Measurements from ENCODE around the gene HTR3D. TPM values are rescaled to one million over a fixed set of nuclear protein-coding genes. Genes with fewer than 3 reads are reported as not detected.

Gene HTR3D
- polyA plus RNA-seq, 1 donor (not counting 4 experiments of a cell fraction or from before 2014, with no cell fraction given): not detected

DNA sequence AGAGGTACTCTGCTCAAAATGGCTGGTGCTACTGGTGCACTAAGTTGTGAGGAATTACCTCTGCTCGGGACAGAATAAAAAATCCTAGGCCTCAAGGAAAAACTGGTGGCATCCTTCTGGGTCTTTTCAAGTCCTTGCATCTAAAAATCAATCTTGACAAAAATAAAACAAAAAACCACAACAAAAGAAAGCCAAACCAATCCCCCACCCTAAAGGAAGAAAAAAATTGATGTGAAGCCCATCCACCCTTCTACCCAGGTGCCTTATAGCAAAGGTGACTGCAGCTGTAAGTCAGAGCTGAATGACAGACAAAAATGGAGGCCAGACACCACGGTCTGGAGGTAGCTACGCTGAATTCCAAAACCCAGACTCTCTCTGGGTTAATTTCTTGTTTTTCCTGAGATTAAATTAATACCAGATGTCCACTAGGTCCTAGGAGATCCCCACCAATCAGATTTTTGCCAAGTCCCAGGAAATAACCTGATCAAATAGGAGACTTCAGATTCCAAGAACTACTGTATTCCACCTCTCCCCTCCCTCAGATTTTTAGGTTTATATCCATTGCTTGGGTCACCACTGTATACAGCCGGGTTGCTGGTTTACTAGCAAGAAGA, 47.3 kb upstream of the HTR3D start:
- Histone ChIP-seq H2AFZ (ENCODE audit: control insufficient read depth, low read length) (no peak overlapping the region), H4K20me1 (ENCODE audit: control insufficient read depth, extremely low read depth, insufficient read depth, low read length) (no peaks in the 10 kb centered on the region), H3K9me1 (ENCODE audit: control insufficient read depth, extremely low read depth, insufficient read depth, low read length) (no peaks in the 10 kb centered on the region), H3K9me3 (ENCODE audit: control insufficient read depth, low read depth, low read length) (no peaks in the 10 kb centered on the region), H3K4me3 (ENCODE audit: control insufficient read depth in 2 of 3, extremely low read depth in 1 of 3, insufficient read depth in 2 of 3, low read depth in 1 of 3, low read length in 3 of 3) (no peak overlapping the region), H3K79me2 (ENCODE audit: control insufficient read depth, insufficient read depth, low read length) (no peaks in the 10 kb centered on the region), H3K4me1 (ENCODE audit: control insufficient read depth, extremely low read depth, insufficient read depth, low read length) (no peaks in the 10 kb centered on the region), H3K4me2 (ENCODE audit: control insufficient read depth, extremely low read depth, insufficient read depth, low read depth, low read length) (no peak overlapping the region), H3K36me3 (ENCODE audit: control insufficient read depth in 2 of 2, extremely low read depth in 1 of 2, insufficient read depth in 2 of 2, low read length in 2 of 2) (peaks cover 21 to 23% of the 10 kb centered on the region in 2 experiments), H3K27ac (ENCODE audit: control insufficient read depth, insufficient read depth, low read length) (no peak overlapping the region), H3K9ac (ENCODE audit: control insufficient read depth, extremely low read depth, insufficient read depth, low read length) (no peak overlapping the region), H3K27me3 (ENCODE audit: control insufficient read depth, extremely low read depth, insufficient read depth, low read length) (no peaks in the 10 kb centered on the region)
- no peak for FAIRE-seq
- dilution Hi-C loops (cut with MboI; ENCODE audit: extremely low pct_ligation_motif_present, low sequenced_read_pairs): no loop called here
- DNase-seq (ENCODE audit: low read depth, low spot score): no peak
- TF ChIP-seq, protein P1, sequence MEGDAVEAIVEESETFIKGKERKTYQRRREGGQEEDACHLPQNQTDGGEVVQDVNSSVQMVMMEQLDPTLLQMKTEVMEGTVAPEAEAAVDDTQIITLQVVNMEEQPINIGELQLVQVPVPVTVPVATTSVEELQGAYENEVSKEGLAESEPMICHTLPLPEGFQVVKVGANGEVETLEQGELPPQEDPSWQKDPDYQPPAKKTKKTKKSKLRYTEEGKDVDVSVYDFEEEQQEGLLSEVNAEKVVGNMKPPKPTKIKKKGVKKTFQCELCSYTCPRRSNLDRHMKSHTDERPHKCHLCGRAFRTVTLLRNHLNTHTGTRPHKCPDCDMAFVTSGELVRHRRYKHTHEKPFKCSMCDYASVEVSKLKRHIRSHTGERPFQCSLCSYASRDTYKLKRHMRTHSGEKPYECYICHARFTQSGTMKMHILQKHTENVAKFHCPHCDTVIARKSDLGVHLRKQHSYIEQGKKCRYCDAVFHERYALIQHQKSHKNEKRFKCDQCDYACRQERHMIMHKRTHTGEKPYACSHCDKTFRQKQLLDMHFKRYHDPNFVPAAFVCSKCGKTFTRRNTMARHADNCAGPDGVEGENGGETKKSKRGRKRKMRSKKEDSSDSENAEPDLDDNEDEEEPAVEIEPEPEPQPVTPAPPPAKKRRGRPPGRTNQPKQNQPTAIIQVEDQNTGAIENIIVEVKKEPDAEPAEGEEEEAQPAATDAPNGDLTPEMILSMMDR (optimal IDR thresholded peaks at IDR 0.05 in 1 of 3, IDR thresholded peaks at IDR 0.05 in 1 of 3, conservative IDR thresholded peaks at IDR 0.05 in 1 of 3; ENCODE audit: extremely low read depth in 1 of 3, insufficient read depth in 2 of 3, low read length in 3 of 3): no peak
- TF ChIP-seq EZH2 (IDR thresholded peaks at IDR 0.05; ENCODE audit: low read length): no peak

DNA sequence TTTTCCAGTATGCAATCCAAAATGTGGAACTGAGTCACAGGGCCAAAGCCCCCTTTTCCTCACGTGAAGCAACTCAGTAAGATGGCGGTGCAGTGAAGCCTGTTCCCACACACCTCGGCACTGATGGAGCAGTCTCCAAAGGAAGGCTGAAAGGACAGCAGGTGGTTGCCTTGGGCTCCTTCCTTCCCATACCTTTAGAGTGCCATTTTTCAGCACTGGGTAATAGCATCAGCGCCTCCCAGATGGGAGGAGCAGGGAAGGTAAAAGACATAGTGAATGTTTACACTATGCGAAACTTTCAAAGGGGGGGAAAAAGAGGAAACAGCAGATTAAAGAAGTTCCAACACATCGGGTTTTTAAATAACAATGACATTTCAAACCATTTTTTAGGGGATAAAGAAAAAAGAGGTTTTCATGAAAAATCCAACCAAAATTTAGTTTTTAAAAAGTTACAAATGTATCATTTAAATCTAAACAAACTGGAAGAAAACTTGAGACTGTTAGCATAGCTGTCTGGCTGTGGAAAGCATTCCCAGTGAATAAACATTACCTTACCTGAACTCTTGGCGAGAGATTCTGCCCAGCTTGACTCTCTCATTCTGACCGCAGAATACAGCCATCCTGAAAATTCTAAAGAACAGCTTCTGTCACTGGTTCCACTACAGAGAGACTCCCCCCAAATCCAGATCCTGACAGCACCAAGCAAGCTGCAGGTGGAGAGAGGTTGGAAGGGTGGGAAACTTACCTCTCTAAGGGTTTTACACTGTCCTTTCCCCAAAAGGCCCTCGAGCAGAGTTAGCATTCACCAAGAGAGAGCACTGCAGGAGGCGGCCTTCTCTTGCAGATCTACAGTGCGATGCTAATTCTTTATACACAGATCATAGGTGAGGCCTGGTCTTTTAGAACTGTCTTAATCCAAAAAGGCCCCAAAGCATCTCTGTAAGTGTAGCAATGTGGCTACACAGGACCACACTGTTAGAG, 46.5 kb upstream of the HTR3D start:
- no peak for FAIRE-seq
- DNase-seq (ENCODE audit: low read depth, low spot score): no peak
- H3K9me1 ChIP-seq (ENCODE audit: control insufficient read depth, extremely low read depth, insufficient read depth, low read length): no peaks in the 10 kb centered on the region
- H3K9me3 ChIP-seq (ENCODE audit: control insufficient read depth, low read depth, low read length): no peaks in the 10 kb centered on the region
- no peaks in the 10 kb centered on the region for H3K4me1 ChIP-seq (ENCODE audit: control insufficient read depth, extremely low read depth, insufficient read depth, low read length)
- no peak overlapping the region for H2AFZ ChIP-seq (ENCODE audit: control insufficient read depth, low read length)
- no peaks in the 10 kb centered on the region for H3K79me2 ChIP-seq (ENCODE audit: control insufficient read depth, insufficient read depth, low read length)
- no peaks in the 10 kb centered on the region for H3K27me3 ChIP-seq (ENCODE audit: control insufficient read depth, extremely low read depth, insufficient read depth, low read length)
- H4K20me1 ChIP-seq (ENCODE audit: control insufficient read depth, extremely low read depth, insufficient read depth, low read length): no peaks in the 10 kb centered on the region
- H3K4me3 ChIP-seq (ENCODE audit: control insufficient read depth in 2 of 3, extremely low read depth in 1 of 3, insufficient read depth in 2 of 3, low read depth in 1 of 3, low read length in 3 of 3): no peak overlapping the region
- H3K4me2 ChIP-seq (ENCODE audit: control insufficient read depth, extremely low read depth, insufficient read depth, low read depth, low read length): no peak overlapping the region
- dilution Hi-C loops (cut with MboI; ENCODE audit: extremely low pct_ligation_motif_present, low sequenced_read_pairs): no loop called here
- no peak overlapping the region for H3K9ac ChIP-seq (ENCODE audit: control insufficient read depth, extremely low read depth, insufficient read depth, low read length)
- no peak for TF ChIP-seq EZH2 (IDR thresholded peaks at IDR 0.05; ENCODE audit: low read length)
- TF ChIP-seq, protein P1 (optimal IDR thresholded peaks at IDR 0.05 in 1 of 3, IDR thresholded peaks at IDR 0.05 in 1 of 3, conservative IDR thresholded peaks at IDR 0.05 in 1 of 3; ENCODE audit: extremely low read depth in 1 of 3, insufficient read depth in 2 of 3, low read length in 3 of 3): no peak
- H3K36me3 ChIP-seq (ENCODE audit: control insufficient read depth in 2 of 2, extremely low read depth in 1 of 2, insufficient read depth in 2 of 2, low read length in 2 of 2): peaks cover 21 to 23% of the 10 kb centered on the region in 2 experiments
- H3K27ac ChIP-seq (ENCODE audit: control insufficient read depth, insufficient read depth, low read length): no peak overlapping the region

Data from keratinocyte (primary cell).